ENCODE measurements around the gene TMC1.
A peak's percentile ranks its signal among the peaks of the same experiment; 100 is the strongest.
"Not testable (repeated sequence)": the region's sequence is repeated elsewhere in the genome, so short reads cannot be mapped to it uniquely, and the experiment has no call there.

Gene TMC1

GRCh38 chr9:72478966-72479365 lies 42.4 kb upstream of the TMC1 start:
- no peak for TF ChIP-seq CTCF (IDR thresholded peaks at IDR 0.05; ENCODE audit: low read depth, low read length)
- no peak overlapping the region for H3K4me3 ChIP-seq (ENCODE audit: low read depth, low read length)
- in situ Hi-C loops (cut with HindIII; ENCODE audit: low sequenced_read_pairs): no loop called here
- DNase-seq (ENCODE audit: low read depth, low spot score): peak; percentile 59

- in situ Hi-C loops (cut with HindIII; ENCODE audit: low sequenced_read_pairs); H3K4me3 ChIP-seq (ENCODE audit: low read depth, low read length); DNase-seq (ENCODE audit: low read depth, low spot score): not testable (repeated sequence)
Observed at GRCh38 chr9:72480261-72480660, 41.1 kb upstream of the TMC1 start.

- DNase-seq (ENCODE audit: low read depth, low spot score): peak; percentile 60
- in situ Hi-C loops (cut with HindIII; ENCODE audit: low sequenced_read_pairs): no loop called here
- no peak for TF ChIP-seq CTCF (IDR thresholded peaks at IDR 0.05; ENCODE audit: low read depth, low read length)
- no peak overlapping the region for H3K4me3 ChIP-seq (ENCODE audit: low read depth, low read length)
Observed at GRCh38 chr9:72480921-72481320, 40.5 kb upstream of the TMC1 start.

GRCh38 chr9:72485821-72486593 lies 35.4 kb upstream of the TMC1 start:
- in situ Hi-C loops (cut with HindIII; ENCODE audit: low sequenced_read_pairs): no loop called here
- H3K4me3 ChIP-seq (ENCODE audit: low read depth, low read length): no peak overlapping the region
- no peak for TF ChIP-seq CTCF (IDR thresholded peaks at IDR 0.05; ENCODE audit: low read depth, low read length)
- DNase-seq (ENCODE audit: low read depth, low spot score): peak; percentile 70

GRCh38 chr9:72486594-72486955 lies 34.8 kb upstream of the TMC1 start:
- no peak for DNase-seq (ENCODE audit: low read depth, low spot score)
- TF ChIP-seq CTCF (IDR thresholded peaks at IDR 0.05; ENCODE audit: low read depth, low read length): no peak
- in situ Hi-C loops (cut with HindIII; ENCODE audit: low sequenced_read_pairs): no loop called here
- no peak overlapping the region for H3K4me3 ChIP-seq (ENCODE audit: low read depth, low read length)

- H3K4me3 ChIP-seq (ENCODE audit: low read depth, low read length); DNase-seq (ENCODE audit: low read depth, low spot score); in situ Hi-C loops (cut with HindIII; ENCODE audit: low sequenced_read_pairs): not testable (repeated sequence)
Observed at GRCh38 chr9:72487665-72488064, 33.7 kb upstream of the TMC1 start.

- TF ChIP-seq CTCF (IDR thresholded peaks at IDR 0.05; ENCODE audit: low read depth, low read length): no peak
- in situ Hi-C loops (cut with HindIII; ENCODE audit: low sequenced_read_pairs): no loop called here
- DNase-seq (ENCODE audit: low read depth, low spot score): no peak
- no peak overlapping the region for H3K4me3 ChIP-seq (ENCODE audit: low read depth, low read length)
Observed at GRCh38 chr9:72489986-72490385, 31.4 kb upstream of the TMC1 start.

- no peak for TF ChIP-seq CTCF (IDR thresholded peaks at IDR 0.05; ENCODE audit: low read depth, low read length)
- DNase-seq (ENCODE audit: low read depth, low spot score): no peak
- no peak overlapping the region for H3K4me3 ChIP-seq (ENCODE audit: low read depth, low read length)
- in situ Hi-C loops (cut with HindIII; ENCODE audit: low sequenced_read_pairs): no loop called here
Observed at GRCh38 chr9:72491242-72491641, 30.2 kb upstream of the TMC1 start.

All from astrocyte of the spinal cord (primary cell).